GM18526 (cell line): ENCODE measurements around the gene RSPH6A.

Source experiments
- POLR2A ChIP-seq: IDR thresholded peaks from 3 replicates; pipeline ENCODE4 v1.6.1; 2011; ENCODE audit not compliant: insufficient read length; ENCODE audit errors: extremely low read depth

Gene RSPH6A

GRCh38 chr19:45752639-45753038 lies 62.5 kb downstream of the RSPH6A start:
- TF ChIP-seq POLR2A, result no peak

DNA sequence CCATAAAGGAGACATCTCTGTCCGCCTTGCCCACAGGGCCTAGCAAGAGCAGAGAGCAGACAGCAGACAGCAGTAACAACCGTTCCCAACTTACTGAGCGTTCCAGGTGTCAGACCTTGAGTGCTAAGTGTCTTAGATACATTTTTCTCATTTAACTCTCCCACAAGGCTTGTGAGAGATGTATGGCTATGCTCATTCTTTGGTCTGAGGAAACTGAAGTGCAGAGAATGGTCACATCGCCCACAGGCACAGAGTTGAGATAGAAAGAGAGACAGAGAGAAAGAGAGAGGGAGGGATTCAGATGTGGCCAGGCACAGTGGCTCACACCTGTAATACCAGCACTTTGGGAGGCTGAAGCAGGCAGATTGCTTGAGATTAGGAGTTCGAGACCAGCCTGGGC lies 67.6 kb downstream of the RSPH6A start:
- no peak for TF ChIP-seq POLR2A

DNA sequence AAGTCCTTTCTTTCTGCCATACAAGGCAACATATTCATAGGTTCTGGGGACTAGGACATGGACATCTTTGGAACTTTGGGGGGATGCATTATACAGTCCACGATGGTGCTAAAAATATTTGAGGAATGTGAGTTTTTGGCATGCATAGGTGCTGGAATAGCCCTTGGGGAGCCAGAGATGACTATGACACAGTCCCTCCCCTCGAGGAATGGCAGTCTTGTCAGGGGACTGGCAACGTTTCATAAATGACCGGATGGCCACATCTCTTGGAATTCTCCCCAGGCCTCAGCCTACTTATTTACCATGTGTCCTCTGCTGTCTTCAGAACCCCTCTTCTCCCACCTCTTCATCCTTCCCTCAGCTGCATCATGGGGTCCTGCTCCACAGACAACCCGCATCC lies 68.2 kb downstream of the RSPH6A start:
- no peak for TF ChIP-seq POLR2A
